ENCODE data around the gene KRTAP4-8.
"Not testable (repeated sequence)": the region's sequence is repeated elsewhere in the genome, so short reads cannot be mapped to it uniquely, and the experiment has no call there.

Gene KRTAP4-8

DNA sequence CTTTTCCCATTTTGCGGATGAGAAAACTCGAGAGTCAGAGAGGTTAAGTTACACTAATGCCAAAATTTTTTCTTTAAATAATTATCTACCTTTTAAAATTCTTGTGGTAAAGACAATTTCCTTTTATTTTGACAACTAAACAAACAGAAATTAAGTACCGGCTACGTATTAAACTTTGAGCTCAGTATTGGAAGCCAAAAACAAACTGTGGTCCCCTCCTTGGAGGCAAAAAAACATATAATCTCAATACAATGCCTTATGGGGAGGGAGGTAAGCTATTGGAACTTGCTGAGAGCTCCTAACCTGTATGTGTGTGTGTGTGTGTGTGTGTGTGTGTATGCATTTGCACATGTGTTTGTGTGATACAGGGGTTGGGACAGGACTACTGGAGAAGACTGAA, 34.5 kb downstream of the KRTAP4-8 start:
- no peak for DNase-seq

DNA sequence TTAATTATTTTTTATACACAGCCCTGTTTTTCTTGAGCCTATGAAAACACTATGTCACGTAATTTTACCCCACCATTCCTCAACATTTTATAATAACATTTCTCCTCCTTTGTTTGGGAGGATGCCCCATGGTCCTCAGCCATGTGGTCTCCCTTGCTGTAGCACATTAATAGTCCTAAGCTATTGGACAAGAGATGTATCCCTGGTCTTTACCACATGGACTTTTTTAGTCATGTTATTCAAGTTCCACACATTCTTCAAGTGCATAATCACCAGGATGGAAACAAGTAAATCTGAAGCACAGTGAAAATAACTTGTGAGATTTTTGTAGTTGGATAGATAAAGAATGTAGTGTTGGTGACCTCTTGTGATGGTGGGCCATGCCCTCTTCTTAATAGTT, 36.0 kb downstream of the KRTAP4-8 start:
- no peak for DNase-seq

DNA sequence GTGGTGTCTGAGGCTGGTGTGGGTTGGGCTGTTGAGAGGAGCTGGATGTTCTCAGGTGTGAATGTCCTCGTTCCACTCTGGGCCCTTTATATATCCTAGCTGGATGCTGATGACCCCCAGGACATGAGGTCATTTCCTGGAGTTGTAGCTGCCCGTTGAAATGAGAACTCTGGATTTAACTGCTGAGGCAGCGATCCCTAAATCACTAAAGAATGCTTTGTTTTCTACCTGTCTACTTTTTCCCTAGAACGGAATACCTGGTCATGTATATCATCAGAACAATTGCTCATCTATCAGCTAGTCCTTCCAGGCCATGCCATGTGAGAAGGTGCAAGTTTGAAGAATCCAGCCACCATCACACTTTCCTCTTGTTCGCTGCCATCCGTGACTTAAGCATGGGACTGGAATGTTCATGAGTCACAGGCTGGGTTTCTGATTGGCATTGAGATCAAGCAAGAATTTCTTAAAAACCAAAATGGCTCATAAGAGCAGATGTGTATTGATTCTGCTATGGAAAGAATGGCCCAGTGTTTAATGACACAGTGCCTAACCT, 37.8 kb downstream of the KRTAP4-8 start, which contains the start of gene KRTAP2-3:
Gene KRTAP2-3 (minus strand): TSS at position 63 of the 553 bp plus-strand sequence. CDS start 64 bp downstream, outside the sequence.
- no peak for DNase-seq

DNA sequence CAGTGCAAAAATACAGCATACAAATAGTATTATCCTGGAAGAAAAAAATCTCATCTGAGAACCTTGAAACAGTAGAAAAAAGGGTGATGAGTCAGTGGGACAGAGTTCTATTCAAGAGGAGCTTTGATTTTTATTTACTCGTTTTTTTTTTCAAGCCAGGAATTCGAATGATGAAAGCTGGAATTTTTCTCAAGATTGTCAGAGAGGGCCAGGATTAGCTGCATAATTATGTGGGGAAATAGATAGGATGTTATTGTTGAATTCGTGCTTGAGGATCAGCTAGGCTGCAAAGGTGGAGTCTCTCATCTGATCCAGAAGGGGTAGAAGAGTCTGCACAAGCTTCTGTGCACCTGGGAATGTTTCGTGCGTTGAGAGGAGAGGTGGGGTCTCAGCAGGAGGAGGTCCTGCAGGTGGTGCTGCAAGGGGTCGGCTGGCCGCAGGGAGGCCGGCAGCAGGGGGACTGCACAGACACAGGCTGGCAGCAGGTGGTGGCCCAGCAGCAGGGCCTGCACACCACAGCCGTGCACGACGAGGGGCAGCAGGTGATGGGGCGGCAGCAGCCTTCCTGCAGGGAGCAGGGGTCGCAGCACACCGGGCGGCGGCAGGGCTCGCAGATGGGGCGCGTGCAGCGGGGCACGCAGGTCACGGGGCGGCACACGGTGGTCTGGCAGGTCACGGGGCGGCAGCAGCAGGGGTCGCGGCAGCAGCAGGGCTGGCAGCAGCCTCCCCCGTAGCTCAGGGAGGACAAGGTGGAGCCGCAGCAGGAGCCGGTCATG, 38.5 kb downstream of the KRTAP4-8 start:
- not testable (repeated sequence) for DNase-seq

DNA sequence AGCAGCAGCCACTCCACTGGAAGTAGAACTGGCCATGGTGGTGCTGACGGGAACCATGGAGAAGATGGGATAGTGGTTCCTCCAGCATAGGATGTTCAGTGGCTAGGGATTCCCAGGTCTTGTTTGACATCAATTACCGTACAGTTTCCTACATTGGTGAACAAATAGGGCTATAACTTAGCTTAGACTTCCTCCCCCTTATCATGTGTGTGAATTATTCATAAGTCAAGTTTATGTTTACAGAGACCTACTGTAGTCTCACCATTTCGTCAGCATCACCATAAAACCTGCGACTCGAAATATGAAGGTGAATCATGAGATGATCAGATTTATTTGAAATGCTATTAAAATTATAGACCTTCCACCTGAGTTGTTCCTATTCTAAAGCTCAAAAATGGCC, 39.2 kb downstream of the KRTAP4-8 start:
- no peak for DNase-seq

DNA sequence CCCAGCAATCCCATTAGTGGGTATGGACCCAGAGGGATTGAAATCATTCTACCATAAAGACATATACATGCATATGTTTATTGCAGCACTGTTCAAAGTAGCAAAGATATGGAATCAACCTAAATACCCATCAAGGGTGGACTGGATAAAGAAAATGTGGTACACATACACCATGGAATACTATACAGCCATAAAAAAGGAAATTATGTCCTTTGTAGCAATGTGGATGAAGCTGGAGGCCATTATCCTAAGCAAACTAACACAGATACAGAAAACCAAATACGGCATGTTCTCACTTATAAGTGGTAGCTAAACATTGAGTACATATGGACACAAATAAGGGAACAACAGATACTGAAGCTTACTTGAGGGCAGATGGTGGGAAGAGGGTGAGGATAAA, 40.4 kb downstream of the KRTAP4-8 start:
- no peak for DNase-seq

DNA sequence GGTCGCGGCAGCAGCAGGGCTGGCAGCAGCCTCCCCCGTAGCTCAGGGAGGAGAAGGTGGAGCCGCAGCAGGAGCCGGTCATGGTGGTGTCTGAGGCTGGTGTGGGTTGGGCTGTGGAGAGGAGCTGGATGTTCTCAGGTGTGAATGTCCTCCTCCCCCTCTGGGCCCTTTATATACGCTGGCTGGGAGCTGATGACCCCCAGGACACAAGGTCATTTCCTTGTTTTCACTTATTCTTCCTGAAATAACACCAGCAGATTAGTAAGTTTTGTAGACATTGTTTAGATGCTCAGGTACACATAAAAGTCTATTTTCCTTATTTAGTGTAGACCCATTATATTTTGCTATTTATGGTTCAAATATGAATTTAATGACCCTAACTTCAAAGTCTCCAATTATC, 42.8 kb downstream of the KRTAP4-8 start, which contains the start of gene KRTAP2-2:
Gene KRTAP2-2 (minus strand): TSS at position 101 of the 400 bp plus-strand sequence. CDS start 19 bp downstream, at position 82.
- not testable (repeated sequence) for DNase-seq

DNA sequence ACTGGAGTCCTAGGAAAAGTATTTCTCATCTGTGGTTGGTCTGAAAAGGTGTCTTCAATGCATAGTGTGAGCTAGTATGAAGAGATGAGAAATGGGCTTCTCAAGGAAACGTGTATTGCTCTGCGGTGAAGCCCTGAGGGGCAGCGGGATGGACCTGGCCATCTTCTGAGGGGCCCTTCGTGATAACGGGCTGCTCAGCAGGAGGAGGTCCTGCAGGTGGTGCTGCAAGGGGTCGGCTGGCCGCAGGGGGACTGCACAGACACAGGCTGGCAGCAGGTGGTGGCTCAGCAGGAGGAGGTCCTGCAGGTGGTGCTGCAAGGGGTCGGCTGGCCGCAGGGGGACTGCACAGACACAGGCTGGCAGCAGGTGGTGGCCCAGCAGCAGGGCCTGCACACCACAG, 43.4 kb downstream of the KRTAP4-8 start:
- DNase-seq, result not testable (repeated sequence)

DNA sequence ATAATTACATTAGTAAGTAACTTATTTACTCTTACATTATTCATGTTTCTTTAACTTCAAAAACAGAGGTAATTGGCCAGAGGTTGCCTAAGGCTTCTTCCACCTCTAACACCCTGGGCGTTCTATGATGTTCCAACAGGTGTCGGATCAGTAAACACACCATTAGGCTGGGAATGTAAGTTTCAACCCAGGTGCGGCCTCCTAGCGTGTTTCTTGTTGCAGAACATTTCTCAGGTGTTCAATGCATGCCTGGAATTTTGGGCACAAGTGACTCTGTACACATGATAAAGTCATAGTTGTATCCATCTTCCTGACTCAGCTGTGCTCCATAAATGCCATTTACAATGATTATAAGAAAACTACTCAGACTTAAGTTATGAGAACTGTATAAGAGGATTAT, 43.9 kb downstream of the KRTAP4-8 start:
- DNase-seq, result no peak

DNA sequence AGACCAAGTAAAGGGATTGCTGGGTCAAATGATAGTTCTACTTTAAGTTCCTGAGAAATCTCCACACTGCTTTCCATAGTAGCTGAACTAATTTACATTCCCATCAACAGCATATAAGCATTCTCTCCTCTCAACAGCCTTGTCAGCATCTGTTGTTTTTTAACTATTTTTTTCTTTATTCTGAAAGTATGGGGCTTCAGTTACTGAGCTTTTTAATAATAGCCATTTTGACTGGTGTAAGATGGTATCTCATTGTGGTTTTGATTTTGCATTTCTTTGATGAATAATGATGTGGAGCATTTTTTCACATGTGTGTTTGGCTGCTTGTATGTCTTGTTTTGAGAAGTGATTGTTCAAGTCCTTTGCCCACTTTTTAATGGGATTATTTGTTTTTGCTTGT, 45.4 kb downstream of the KRTAP4-8 start:
- DNase-seq, result no peak

DNA sequence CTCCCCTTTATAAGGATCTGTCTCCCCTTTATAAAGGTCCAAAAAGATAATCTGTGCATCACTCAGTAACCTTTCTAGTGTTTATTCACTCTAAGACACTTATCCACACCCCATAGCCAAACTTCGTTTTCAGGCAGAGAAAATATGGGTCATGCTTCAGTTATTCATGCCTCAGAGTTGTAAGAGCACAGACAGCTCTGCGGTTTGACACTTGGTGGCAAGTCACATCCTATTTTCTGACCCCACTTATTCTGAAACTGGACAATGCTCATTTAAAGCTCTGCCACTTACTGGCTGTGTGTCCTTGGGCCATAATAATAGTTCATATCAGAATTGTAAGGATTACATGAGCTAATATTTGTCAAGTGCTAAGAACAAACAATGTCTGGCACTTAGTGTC, 48.8 kb downstream of the KRTAP4-8 start:
- DNase-seq, result no peak

DNA sequence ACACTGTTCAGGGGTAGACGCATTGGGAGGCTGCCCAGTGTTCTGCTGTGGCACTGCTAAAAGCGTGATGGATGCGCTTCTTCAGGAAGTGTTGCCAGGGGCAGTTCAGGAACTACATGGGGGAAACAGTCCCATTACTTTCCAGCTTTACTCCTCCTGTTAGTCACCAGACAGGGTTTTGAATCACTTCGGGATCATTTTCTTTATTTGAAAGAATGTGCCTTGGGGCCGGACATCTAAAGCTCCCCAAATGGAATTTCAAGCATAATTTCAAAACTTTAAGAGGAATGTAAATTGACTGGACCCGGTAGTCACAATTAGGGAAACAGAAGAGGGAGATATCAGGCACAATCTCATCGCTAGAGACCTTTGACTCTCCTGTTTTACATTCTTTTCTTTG, 49.5 kb downstream of the KRTAP4-8 start:
- no peak for DNase-seq

Data from OCI-M1 (cell line).